C4-2B (cell line): ENCODE measurements around the gene C19orf12.
A peak's percentile ranks its signal among the peaks of the same experiment; 100 is the strongest.

Source experiments
- H3K27ac ChIP-seq: fragments of 450-650 bp; 2 replicates; pipeline ENCODE4 v1.5.1; 2017
- CTCF ChIP-seq: fragments of 450-650 bp; conservative IDR thresholded peaks from 2 replicates; pipeline ENCODE4 v1.5.1; 2017; ENCODE audit warnings: mild to moderate bottlenecking
- ZFX ChIP-seq: fragments of 450-650 bp; IDR thresholded peaks from 2 replicates; pipeline ENCODE4 v1.6.1; 2017

Gene C19orf12

GRCh38 chr19:29679598-29680210 is 35.4 kb downstream of the C19orf12 start:
- peak overlapping the region; percentile 99 for H3K27ac ChIP-seq
- TF ChIP-seq CTCF (no peak), ZFX (no peak)

GRCh38 chr19:29678484-29679106 is 36.5 kb downstream of the C19orf12 start:
- peak overlapping the region; percentile 99 for H3K27ac ChIP-seq
- TF ChIP-seq ZFX (peak; percentile 94), CTCF (no peak)

- H3K27ac ChIP-seq, result peak overlapping the region; percentile 99
- TF ChIP-seq CTCF, result no peak; the same call in 1 of the 2 replicates
- TF ChIP-seq ZFX, result peak; percentile 54; the same call in 1 of the 2 replicates
Observed at GRCh38 chr19:29677001-29677817, 37.9 kb downstream of the C19orf12 start.

- H3K27ac ChIP-seq, result peak overlapping the region; percentile 99
- TF ChIP-seq CTCF (no peak), ZFX (no peak)
Observed at GRCh38 chr19:29676586-29676985, 38.5 kb downstream of the C19orf12 start.

- no peak for TF ChIP-seq CTCF
- TF ChIP-seq ZFX, result no peak
- H3K27ac ChIP-seq, result peak overlapping the region; percentile 99
Observed at GRCh38 chr19:29675650-29676186, 39.3 kb downstream of the C19orf12 start.

- peak overlapping the region; percentile 99 for H3K27ac ChIP-seq
- TF ChIP-seq CTCF (no peak), ZFX (no peak)
Observed at GRCh38 chr19:29675120-29675649, 39.9 kb downstream of the C19orf12 start.
